HG03432 (cell line): ENCODE results near the gene ZNF691.
A peak's percentile ranks its signal among the peaks of the same experiment; 100 is the strongest.

Experiments used
- ATAC-seq: cut with Tn5 transposase; IDR thresholded peaks from one replicate; pipeline ENCODE4 v1.9.1; 2021; ENCODE audit warnings: mild to moderate bottlenecking, moderate library complexity; ENCODE audit not compliant: unreplicated experiment

Gene ZNF691

DNA sequence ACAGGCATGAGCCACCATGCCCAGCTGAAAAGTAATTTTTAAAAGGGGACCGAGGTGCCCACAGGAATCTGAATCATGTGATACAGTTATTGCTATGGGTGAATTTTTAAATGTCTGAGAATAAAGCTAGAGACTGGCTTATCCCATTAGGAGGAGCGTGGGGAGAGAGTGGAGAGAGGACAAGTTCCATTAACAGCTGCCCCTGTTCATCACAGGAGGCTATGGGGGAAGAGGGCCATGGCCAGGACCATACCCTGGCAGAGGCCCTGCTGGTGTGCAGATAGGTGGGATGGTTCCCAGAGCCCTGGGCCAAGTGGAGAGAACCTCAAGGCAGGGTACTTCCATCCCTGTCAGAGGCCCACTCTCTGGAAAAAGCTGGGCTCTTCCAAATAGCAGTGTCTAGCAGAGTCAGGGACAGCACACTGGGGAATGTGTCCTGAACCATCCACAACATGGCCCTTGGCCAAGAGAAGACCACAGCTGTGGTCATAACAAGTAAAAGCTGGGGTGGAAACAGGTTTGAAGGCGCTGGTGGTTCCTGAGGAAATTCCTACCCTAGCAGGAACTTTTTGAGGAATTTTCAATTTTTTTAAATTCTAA is 13.7 kb upstream of the ZNF691 start:
- ATAC-seq = no peak

DNA sequence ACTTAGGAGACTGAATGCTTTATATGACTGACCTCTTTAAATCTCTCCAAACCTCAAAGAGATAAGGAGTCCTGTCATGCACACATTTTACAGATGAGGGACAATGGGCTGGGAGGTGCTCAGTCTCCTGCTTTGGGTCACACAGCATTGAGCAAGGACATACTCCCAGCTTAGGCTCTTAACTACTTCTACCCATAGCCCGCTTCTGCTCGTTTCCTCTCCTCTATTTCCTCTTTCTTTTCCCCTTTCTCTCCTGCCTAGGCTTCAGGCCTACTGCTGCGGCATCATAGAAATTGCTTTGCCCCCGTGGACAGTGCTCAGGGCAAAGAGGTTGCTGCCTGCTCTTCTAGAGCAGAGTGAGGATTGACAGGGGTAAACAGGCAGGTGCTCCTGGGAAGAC is 12.4 kb upstream of the ZNF691 start:
- ATAC-seq = no peak

DNA sequence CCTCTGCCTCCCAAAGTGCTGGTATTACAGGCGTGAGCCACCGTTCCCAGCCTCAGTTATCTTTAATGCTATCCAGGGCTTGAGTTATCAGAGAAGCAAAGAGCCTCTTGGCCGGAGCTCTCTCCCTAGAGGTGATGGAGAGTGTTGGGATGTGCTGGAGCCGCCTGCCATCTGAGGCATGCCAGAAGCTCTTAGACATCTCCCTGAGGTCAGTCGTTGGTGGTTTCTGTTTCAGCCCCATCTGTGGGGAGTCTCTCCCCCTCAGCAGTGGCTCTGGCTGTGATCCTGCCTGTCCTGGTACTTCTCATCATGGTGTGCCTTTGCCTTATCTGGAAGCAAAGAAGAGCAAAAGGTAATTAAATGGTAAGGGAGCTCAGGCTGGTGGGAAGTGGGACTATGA is 11.6 kb upstream of the ZNF691 start:
- ATAC-seq = no peak

DNA sequence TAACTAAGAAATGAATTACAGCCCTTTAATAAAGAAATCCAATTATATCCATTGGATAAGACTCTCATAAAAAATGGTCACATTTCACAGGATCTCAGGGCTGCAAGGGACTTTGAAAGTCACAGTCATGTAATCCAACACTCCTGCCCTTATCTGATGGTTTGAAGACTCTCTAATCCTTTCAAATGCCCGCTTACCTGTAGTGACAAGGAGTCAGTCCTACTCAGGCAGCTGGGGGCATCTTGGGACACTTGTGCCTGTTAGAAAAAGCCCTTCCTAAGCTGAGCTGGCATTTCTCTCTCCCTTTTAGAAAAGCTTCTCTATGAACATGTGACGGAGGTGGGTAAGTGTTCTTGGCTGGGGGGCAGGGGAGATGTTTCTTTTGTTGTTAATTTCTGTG is 11.0 kb upstream of the ZNF691 start:
- no peak for ATAC-seq

DNA sequence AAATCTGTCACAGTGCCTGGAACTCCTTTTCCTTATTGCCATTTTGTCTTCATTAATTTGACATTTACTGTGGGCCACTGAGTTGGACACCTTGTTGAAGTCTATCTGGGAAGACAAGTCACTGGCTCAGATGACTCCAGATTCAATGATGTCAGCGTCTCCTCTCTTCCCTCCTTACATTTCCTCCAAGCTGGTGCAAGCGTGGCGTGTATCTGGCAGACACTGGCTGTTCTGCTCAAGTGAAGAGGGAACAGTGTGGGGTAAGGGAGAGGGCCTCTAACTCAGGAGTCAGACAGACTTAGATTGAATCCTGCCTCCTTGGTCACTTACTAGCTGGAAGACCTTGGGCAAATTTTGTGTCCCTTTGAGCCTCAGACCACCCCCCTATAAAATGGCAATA is 8.7 kb upstream of the ZNF691 start:
- ATAC-seq = no peak

DNA sequence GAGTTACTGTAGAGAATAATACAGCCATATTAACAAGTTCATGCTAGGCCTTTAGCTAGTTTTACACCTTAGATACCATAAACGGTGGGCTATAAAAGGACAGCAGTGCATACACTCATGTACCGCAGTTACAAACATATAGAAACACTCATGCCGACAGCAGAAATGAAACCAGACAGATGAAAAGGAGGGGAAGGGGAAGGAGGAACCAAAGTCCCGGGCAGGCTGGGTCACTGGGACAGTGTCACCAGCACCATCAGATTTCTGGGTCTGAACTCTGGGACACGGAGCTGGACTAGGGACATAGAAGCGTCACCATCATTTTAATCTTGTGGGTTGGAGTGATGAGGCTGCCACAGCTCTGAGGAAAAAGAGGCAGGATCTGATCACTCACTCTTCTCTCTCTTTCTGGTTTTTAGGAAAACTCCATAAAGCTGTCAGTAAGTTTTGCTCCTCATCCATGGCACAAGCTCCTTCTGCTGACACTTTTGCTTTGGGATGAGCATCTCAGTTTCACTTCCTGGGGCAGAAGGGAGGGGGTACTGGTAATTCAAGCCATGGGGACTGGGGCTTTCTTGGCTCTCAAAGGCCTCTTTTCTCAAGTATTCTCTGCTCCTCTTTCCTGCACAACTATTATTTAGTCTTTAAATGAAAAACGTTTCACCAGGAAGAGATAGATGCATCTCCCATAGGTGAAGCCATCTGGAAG is 7.8 kb upstream of the ZNF691 start:
- ATAC-seq = no peak

DNA sequence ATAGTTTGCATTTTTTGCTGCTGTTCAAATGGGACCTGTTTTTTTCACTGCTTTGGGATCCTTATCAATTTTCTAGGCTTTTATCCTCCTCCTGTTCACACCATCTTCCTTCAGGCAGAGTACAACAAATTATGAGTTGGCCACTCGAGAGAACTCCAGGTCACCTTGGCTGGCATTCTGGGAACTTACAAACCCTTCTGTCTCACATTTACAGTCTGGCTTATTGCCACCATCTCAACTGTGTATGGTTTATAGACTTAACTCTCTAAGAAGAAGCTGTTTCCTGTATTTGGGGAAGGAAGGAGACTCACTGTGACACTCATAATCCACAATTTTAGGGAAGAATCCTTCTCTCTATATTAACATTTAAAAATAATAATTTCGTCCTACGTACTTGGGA is 5.4 kb upstream of the ZNF691 start:
- no peak for ATAC-seq

DNA sequence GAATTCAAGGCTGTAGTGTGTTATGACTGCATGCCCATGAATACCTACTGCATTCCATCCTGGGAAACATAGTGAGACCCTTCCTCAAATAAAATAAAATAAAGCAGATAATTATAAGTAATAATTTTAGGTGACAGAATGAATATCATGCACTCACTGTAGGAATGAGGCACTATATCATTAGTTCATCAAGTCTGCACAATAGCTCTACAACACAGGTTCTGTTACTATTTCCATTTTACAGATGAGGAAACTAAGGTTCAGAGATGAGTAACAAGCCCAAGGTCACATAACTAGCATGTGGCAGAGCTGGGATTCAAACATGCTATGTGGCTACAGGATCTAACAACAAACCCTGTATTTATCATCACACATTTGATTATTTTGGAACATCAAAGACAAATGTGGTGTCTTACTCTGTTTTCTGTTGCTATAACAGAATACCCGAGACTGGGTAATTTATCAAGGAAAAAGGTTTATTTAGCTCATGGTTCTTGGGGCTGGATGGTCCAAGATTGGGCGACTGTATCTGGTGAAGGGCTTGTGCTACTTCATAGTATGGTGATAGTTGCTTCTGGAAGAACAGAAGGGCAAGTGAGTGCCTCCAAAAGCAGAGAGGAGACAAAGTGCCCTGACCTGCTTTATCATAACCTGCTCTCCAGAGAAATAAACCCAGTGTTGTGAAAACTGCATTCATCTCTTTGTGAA is 4.8 kb upstream of the ZNF691 start:
- ATAC-seq = no peak

DNA sequence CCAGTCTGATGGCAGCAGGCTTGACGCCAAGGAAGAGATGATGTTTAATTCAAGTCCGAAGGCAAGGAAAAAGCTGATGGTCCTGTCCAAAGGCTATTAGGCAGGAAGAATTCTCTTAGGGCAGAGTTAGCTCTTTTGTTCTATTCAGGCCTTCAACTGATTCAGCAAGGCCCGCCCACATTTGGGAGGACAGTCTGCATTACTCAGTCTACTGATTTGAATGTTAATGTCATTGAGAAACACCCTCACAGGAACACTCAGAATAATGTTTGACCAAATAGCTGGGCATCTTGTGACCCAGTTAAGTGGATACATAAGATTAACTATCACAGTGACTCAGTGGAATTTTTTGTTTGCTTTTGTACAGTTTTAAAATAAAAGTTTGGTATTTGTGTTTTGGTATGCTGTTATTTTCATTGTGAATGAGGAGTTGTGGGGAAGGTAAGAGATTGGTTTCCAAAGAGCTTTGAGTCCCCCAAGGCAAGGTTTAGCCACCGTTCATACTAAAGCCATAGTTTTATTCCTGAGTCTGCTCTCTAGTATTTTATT is 1.7 kb upstream of the ZNF691 start:
- no peak for ATAC-seq

DNA sequence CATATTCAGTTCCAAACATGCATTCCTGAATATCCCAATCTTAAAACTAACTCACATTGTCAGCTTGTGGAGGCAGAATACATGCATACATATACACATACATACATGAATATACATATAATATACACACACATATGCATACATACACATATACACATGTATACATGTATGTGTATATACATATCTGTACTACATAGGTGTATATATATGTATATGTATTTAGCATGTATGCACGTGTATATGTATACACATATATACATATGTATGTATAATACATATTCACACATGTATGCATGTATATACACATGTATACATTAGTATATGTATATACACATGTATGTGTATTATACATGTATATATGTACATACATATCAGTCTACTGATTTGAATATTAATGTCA is 1.2 kb upstream of the ZNF691 start:
- ATAC-seq = no peak

DNA sequence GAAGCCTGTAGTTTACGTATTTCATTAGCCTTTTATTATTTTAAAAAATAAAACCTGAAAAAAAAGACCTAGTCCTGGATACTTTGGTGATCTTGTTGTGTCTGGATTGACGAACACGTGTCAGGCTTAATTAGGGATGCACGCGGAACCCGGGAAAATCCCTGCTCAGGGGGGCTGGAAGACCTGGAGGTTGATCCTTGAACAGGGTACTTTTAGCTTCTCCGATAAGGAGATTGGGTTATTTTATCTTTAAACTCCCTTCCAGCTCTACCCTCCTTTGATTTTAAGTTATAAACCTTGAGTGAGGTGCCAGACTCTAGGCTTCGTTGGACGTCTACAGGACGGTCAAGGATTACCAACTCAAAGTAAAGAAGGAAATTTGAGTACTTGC is 552 bp upstream of the ZNF691 start:
- peak; percentile 22 for ATAC-seq

DNA sequence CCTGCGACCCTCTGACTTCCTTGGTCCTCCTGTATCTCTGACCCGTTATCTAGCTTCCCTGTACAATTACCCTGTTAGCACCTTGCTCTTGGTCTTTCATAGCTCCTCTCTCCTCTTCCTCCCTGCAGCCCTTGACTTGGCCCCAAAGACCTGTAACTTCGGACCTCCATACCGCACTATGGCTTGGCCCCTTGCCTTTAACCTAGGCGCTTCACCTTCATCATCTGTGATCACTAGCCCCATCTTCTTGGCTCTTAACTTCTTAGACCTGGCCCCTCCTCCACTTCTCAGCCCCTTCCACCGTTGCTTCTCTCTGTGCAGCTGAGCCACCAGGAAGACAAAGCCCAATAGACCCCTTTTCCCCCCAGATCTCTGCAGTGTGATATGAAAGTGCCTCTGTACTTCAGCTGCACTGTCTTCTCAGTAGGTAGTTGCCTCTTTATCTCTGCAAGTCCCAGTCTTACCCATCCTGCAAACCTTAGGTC is 740 bp downstream of the ZNF691 start:
- no peak for ATAC-seq

DNA sequence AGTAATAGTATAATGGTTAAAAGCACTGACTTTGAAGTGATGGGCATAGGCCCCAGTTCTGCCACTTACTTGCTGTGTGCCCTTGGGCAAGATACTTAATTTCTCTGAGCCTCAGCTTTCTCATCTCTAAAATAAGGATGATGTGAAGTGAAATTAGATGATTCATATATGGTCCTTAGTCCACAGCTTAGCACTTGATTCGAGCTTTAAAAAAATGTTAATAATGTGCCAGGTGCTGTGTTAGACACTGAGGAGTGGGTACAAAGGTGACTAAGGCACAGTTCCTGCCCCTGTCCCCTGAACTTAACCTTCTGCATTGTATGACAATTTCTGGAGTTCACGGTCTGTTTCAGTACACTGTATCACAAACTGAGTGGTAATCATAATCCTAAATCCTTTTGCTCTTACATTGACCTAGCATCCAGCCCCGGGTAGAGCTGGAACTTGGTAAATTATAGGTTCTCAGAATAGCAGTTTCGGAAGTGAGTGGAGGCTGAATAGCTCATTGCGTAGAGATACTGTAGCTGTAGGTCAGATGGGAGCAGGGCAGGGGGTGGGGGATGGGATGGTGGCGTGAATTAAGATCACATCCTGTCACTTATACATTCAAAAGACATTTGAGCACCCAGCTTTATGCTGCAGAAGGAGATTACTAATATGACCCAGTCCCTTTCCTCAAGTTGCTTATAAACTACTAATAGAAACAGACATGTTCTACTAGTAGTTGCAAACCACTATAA is 1.5 kb downstream of the ZNF691 start:
- ATAC-seq = no peak

DNA sequence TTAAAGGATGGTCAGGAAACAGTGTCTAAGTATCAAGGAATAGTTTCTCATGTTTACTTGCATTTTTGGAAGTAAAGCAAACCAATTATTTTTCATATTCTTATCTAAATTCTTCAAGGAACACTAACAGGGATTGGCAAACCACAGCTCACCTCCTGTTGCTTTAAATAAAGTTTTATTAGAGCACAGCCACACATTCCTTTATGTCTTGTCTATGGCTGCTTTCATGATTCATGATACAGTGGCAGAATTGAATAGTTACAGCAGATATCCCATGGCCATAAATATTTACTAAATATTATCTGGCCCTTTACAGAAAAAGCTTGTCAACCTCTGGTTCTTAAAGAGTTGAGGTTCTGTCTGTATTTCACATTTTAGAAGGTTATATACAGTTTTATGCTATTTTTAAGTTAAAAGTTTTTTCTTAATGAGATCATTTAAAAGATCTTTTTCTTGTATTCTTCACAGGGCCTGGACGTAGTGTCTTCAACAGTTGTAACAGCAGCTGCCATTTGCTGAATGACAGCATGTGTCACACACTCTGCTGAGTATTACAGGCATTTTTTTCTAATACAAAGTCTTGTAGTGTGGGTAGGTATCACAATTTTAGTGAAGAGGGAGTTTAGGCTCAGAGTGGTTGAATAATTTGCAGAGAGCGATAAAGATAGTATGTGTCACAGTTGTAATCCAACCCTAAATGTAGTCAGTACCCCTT is 2.6 kb downstream of the ZNF691 start:
- no peak for ATAC-seq

DNA sequence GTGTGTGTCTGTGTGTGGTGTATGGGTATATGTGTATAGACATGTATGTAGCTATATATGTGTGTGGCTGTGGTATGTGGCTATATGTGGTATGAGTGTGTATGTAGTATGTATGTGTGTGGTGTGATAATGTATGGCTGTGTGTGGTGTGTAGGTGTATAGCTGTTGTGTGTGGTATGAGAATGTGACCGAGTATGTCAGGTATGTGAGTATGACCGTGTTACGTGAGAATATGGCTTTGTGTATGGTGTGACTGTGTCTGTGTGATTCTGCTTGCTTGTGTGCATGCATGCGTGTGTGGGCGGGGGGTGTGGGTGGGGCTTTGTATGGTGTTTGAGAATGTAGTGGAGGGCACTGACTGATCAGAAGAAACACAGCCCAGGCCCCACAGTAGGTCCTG is 3.5 kb downstream of the ZNF691 start:
- ATAC-seq = no peak

DNA sequence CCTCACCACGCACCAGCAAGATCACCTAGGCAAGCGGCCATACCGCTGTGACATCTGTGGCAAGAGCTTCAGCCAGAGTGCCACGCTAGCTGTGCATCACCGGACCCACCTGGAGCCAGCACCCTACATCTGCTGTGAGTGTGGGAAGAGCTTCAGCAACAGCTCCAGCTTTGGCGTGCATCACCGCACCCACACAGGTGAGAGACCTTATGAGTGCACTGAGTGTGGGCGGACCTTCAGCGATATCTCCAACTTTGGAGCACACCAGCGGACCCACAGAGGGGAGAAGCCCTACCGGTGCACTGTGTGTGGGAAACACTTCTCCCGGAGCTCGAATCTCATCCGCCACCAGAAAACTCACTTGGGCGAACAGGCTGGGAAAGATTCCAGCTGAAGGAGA is 5.0 kb downstream of the ZNF691 start:
- ATAC-seq = no peak

DNA sequence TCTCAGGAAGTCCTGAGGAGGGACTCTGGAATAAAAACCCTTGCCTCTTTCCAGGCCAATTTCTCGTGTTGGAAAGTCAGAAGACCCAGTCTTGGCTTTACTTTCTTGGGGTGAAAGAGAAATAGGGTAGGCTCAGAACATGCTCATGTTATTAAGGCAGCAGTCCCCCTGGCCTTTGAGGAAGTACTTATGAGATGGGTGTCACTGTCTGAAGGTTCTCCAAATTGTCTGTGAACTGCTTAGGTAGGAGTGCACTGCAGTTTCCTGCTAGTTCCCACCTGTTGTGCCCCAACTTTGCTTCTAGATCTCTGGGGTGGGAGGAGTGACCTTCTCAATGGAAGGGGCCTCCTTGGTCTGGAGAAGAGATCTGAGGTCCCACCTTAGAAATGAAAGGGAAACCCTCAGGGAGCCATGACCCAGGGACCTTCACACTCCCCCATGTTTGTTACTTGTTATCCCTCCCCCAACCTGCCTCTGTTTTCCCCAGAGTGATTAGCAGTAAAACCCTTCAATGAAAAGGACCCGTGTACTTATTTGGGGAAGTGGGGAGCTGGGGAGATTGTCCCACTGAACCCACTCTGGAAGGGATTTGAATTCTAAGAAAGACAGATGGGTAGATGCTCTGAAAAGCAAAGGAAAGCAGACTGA is 5.7 kb downstream of the ZNF691 start:
- ATAC-seq = no peak

DNA sequence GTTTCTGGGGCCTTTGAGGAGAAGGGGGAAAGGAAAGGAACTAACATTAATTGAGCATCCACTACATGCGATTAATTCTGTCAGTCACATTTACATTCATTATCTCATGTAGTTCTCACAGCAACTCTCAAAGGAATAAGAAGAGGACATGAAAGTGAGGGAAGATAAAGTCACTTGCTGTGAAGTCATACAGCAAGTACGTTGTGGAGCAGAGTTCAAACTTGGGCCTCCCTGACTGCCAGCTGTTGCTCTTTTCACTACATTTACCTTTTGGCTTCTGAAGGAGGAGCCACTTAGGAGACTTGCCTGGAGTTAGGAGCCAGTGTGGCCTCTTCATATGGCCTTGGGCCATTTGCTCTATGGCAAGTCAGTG is 6.2 kb downstream of the ZNF691 start:
- no peak for ATAC-seq

DNA sequence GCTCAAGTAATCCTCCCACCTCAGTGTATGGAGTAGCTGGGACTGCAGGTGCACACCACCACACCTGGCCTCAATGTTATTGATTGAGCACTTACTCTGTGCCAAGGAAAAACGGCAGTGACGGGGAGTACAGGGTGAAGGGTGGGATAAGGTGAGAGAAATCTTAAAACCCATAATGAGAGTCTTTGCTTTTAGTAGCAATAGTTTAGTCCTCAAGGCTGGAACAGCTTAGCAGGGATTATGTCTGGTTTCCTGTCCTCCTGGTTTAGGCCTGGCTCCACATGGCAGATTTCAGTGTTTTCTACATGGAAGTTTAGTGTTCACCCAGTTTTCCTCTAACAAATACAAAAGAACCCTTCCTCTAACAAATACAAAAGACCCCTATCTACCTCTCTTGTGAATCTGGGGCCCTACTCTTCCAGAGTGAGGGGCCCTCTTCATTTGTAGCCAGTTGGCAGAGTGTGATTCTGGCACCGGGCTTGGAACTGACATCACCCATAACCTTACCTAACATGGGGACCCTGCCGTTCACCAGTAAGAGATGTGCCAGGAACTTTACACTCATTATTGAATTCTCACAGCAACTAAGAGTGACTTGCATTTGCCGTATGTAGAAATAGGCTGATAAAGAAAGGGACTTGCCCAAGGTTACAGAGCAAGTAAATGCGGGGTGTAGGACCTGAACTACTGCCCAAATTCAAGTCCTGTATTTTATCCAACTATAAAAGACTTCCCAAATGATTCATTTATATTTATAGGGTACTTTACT is 6.9 kb downstream of the ZNF691 start:
- no peak for ATAC-seq
